H9 (cell line): ENCODE measurements around the gene TRIM40. TPM values are rescaled to one million over a fixed set of nuclear protein-coding genes. Genes with fewer than 3 reads are reported as not detected.

Experiments used
- DNase-seq: peaks from one replicate; pipeline ENCODE4 v3.0.0-alpha.2; 2017
- H2AFZ ChIP-seq: one replicate; pipeline ENCODE4 v1.6.1; 2013; ENCODE audit warnings: mild to moderate bottlenecking, low read length, control low read depth, moderate library complexity
- H2AK5ac ChIP-seq: 2 replicates; pipeline ENCODE4 v1.6.1; 2013; ENCODE audit warnings: low read length, control low read depth, mixed read lengths; ENCODE audit not compliant: insufficient read length
- H2BK120ac ChIP-seq: one replicate; pipeline ENCODE4 v1.6.1; 2013; ENCODE audit warnings: low read depth, mild to moderate bottlenecking, low read length, control low read depth, inconsistent platforms; ENCODE audit not compliant: poor library complexity, severe bottlenecking
- H2BK12ac ChIP-seq: 2 replicates; pipeline ENCODE4 v1.6.1; 2013; ENCODE audit warnings: low read length, control low read depth, mixed read lengths, low read depth; ENCODE audit not compliant: insufficient read length
- H2BK15ac ChIP-seq: 2 replicates; pipeline ENCODE4 v1.6.1; 2013; ENCODE audit warnings: low read depth, low read length, control low read depth
- H2BK20ac ChIP-seq: one replicate; pipeline ENCODE4 v1.6.1; 2013; ENCODE audit warnings: low read depth, mild to moderate bottlenecking, low read length, control low read depth, inconsistent platforms; ENCODE audit not compliant: poor library complexity, severe bottlenecking
- H2BK5ac ChIP-seq: 2 replicates; pipeline ENCODE4 v1.6.1; 2013; ENCODE audit warnings: low read length, control low read depth, mixed read lengths; ENCODE audit not compliant: insufficient read length
- H3K14ac ChIP-seq: 2 replicates; pipeline ENCODE4 v1.6.1; 2013; ENCODE audit warnings: low read length, control low read depth; ENCODE audit not compliant: insufficient read depth
- H3K18ac ChIP-seq: 2 replicates; pipeline ENCODE4 v1.6.1; 2013; ENCODE audit warnings: low read depth, mild to moderate bottlenecking, mixed read lengths, low read length, control low read depth; ENCODE audit not compliant: insufficient read length
- H3K23ac ChIP-seq: 2 replicates; pipeline ENCODE4 v1.6.1; 2013; ENCODE audit warnings: low read length, control low read depth, mixed read lengths, low read depth; ENCODE audit not compliant: insufficient read length
- H3K23me2 ChIP-seq: 2 replicates; pipeline ENCODE4 v1.6.1; 2013; ENCODE audit warnings: low read depth, mild to moderate bottlenecking, mixed read lengths, low read length, control low read depth; ENCODE audit not compliant: insufficient read length, poor library complexity, severe bottlenecking
- H3K27ac ChIP-seq: 2 replicates; pipeline ENCODE4 v1.5.1; 2013; ENCODE audit warnings: low read length, control low read depth, mixed read lengths, low read depth; ENCODE audit not compliant: insufficient read length
- H3K27me3 ChIP-seq: 2 replicates; pipeline ENCODE4 v1.6.1; 2013; ENCODE audit warnings: low read length, control low read depth, inconsistent platforms; ENCODE audit not compliant: insufficient read depth
- H3K4ac ChIP-seq: 2 replicates; pipeline ENCODE4 v1.6.1; 2013; ENCODE audit warnings: low read depth, mild to moderate bottlenecking, control low read depth, inconsistent platforms, low read length, moderate library complexity
- H3K4me1 ChIP-seq: 2 replicates; pipeline ENCODE4 v1.6.1; 2013; ENCODE audit warnings: low read length, control low read depth, inconsistent platforms; ENCODE audit not compliant: insufficient read depth
- H3K4me2 ChIP-seq: 2 replicates; pipeline ENCODE4 v1.6.1; 2013; ENCODE audit warnings: low read length, control low read depth, mixed read lengths; ENCODE audit not compliant: insufficient read length, insufficient read depth
- H3K56ac ChIP-seq: 2 replicates; pipeline ENCODE4 v1.6.1; 2013; ENCODE audit warnings: low read depth, mild to moderate bottlenecking, mixed read lengths, low read length, control low read depth; ENCODE audit not compliant: insufficient read length
- H3K79me1 ChIP-seq: 2 replicates; pipeline ENCODE4 v1.6.1; 2013; ENCODE audit warnings: low read depth, mild to moderate bottlenecking, moderate library complexity, low read length, control low read depth, inconsistent platforms; ENCODE audit not compliant: insufficient read depth, poor library complexity, severe bottlenecking
- H3K79me2 ChIP-seq: 2 replicates; pipeline ENCODE4 v1.6.1; 2013; ENCODE audit warnings: low read length, control low read depth, inconsistent platforms; ENCODE audit not compliant: insufficient read depth
- H3K9ac ChIP-seq: 2 replicates; pipeline ENCODE4 v1.6.1; 2013; ENCODE audit warnings: low read length, control low read depth, mixed read lengths; ENCODE audit not compliant: insufficient read length; ENCODE audit errors: extremely low read depth
- H3K9me3 ChIP-seq: one replicate; pipeline ENCODE4 v1.6.1; 2013; ENCODE audit warnings: low read depth, low read length, inconsistent platforms; ENCODE audit not compliant: control insufficient read depth
- H3T11ph ChIP-seq: one replicate; pipeline ENCODE4 v1.6.1; 2013; ENCODE audit warnings: mild to moderate bottlenecking, low read length, control low read depth, inconsistent platforms
- H4K20me1 ChIP-seq: one replicate; pipeline ENCODE4 v1.6.1; 2013; ENCODE audit not compliant: control insufficient read depth, insufficient read length, insufficient read depth
- H4K5ac ChIP-seq: 2 replicates; pipeline ENCODE4 v1.6.1; 2013; ENCODE audit warnings: low read depth, mild to moderate bottlenecking, mixed read lengths, low read length, control low read depth; ENCODE audit not compliant: insufficient read length
- H4K8ac ChIP-seq: replicated peaks from 2 replicates; pipeline ENCODE4 v1.6.1; 2013; ENCODE audit warnings: low read length, control low read depth, mixed read lengths, low read depth; ENCODE audit not compliant: insufficient read length
- H4K91ac ChIP-seq: 2 replicates; pipeline ENCODE4 v1.6.1; 2013; ENCODE audit warnings: low read depth, mild to moderate bottlenecking, moderate library complexity, mixed read lengths, low read length, control low read depth; ENCODE audit not compliant: insufficient read length
- H3K27ac Mint-ChIP-seq, 3 experiments: 2 replicates in 2 of 3; 3 replicates in 1 of 3; pipeline ENCODE4 v1.8.0; 2020 to 2021; ENCODE audit warnings: mixed read lengths in 3 of 3, mild to moderate bottlenecking in 1 of 3, moderate library complexity in 1 of 3
- H3K27me3 Mint-ChIP-seq: 2 replicates; pipeline ENCODE4 v1.8.0; 2021; ENCODE audit warnings: low read depth, mild to moderate bottlenecking, moderate library complexity, mixed read lengths
- H3K36me3 Mint-ChIP-seq, 3 experiments: 2 replicates in 2 of 3; 3 replicates in 1 of 3; pipeline ENCODE4 v1.8.0; 2020 to 2021; ENCODE audit warnings: low read depth in 3 of 3, mixed read lengths in 3 of 3; ENCODE audit not compliant: insufficient read depth in 1 of 3
- H3K4me1 Mint-ChIP-seq, 2 experiments: 2 replicates each; pipeline ENCODE4 v1.8.0; 2020; ENCODE audit warnings: mixed read lengths in 2 of 2
- H3K4me3 Mint-ChIP-seq, 2 experiments: 2 replicates in 1 of 2; 3 replicates in 1 of 2; pipeline ENCODE4 v1.8.0; 2020 to 2021; ENCODE audit warnings: mild to moderate bottlenecking in 2 of 2, mixed read lengths in 2 of 2, moderate library complexity in 1 of 2
- H3K9me3 Mint-ChIP-seq, 2 experiments: 2 replicates in 1 of 2; 3 replicates in 1 of 2; pipeline ENCODE4 v1.8.0; 2020; ENCODE audit warnings: mild to moderate bottlenecking in 2 of 2, mixed read lengths in 2 of 2, moderate library complexity in 1 of 2
- WGBS: extraction: QIAGEN DNeasy Blood & Tissue Kit; methylation state at CpG from one replicate; pipeline ENCODE4 v1.1.7; 2013; ENCODE audit warnings: missing lambda C conversion rate, low lambda C conversion rate, mixed read lengths; ENCODE audit not compliant: insufficient read length; ENCODE audit errors: extremely low coverage; 5-methylcytosine and 5-hydroxymethylcytosine counted together
- total RNA-seq: library from RNA; stranded (reverse); gene quantifications from 2 replicates; pipeline ENCODE4 v1.2.1, GENCODE V29; 2021
- TF ChIP-seq, protein P1 (sequence below): fragments of 200-600 bp; sonication (generic); conservative IDR thresholded peaks from 3 replicates; pipeline ENCODE4 v1.8.0; 2021; ENCODE audit warnings: antibody characterized with exemption, mild to moderate bottlenecking

The TRIM40 gene
- total RNA-seq, 1 experiment from 2014 or later, result not detected

DNA sequence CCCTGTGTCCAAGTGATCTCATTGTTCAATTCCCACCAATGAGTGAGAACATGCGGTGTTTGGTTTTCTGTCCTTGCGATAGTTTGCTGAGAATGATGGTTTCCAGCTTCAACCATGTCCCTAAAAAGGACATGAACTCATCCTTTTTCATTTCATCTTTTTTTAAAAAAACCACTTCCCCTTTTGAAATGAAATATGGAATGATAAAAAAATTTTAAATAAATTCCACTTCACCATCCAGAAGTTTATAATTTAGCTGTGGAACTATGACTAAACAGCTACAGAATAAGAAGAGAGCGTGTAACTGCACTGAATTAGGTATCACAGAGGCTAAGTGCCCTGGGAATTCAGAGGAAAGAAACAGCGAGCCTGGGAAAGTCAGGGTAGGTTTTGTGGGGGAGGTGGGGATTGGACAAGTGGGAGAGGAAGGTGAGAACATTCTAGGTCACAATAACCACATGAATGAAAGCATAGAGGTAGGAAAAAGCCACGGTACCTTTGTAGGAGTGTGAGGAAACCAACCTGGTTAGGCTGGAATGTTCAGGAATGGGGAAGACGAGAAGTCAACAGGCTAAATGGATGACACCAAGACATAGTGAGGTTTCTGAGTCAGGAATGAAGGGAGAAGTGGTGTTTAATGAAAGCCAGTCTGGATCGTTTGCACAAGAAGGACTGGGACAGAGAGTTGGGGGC lies 14.1 kb downstream of the TRIM40 start:
- H3K27me3 Mint-ChIP-seq, result peaks cover 51% of the 10 kb centered on the region

More for the DNA sequence above, 14.1 kb downstream of the TRIM40 start:
- Histone ChIP-seq H3K18ac (no peak overlapping the region), H3K4me1 (peaks cover 3% of the 10 kb centered on the region; the same call in 1 of the 2 replicates), H3K56ac (no peak overlapping the region), H2BK15ac (no peak overlapping the region), H2AK5ac (no peak overlapping the region), H4K5ac (no peak overlapping the region), H2BK5ac (no peak overlapping the region), H3K79me1 (no peaks in the 10 kb centered on the region), H2BK20ac (no peak overlapping the region), H3K23ac (no peak overlapping the region), H3K9me3 (no peaks in the 10 kb centered on the region), H2AFZ (no peak overlapping the region), H4K20me1 (no peaks in the 10 kb centered on the region), H3T11ph (no peak overlapping the region), H4K91ac (no peak overlapping the region), H3K27me3 (no peaks in the 10 kb centered on the region), H3K4ac (no peak overlapping the region), H3K23me2 (no peaks in the 10 kb centered on the region), H2BK12ac (no peak overlapping the region), H3K4me2 (no peak overlapping the region), H3K79me2 (no peaks in the 10 kb centered on the region), H2BK120ac (no peak overlapping the region), H4K8ac (no peak overlapping the region), H3K9ac (no peak overlapping the region), H3K27ac (no peak overlapping the region), H3K14ac (no peak overlapping the region)
- Mint-ChIP-seq H3K27ac (no peak overlapping the region), H3K4me1 (peaks cover 10 to 12% of the 10 kb centered on the region in 2 experiments), H3K36me3 (no peaks in the 10 kb centered on the region), H3K4me3 (no peak overlapping the region), H3K9me3 (no peaks in the 10 kb centered on the region)
- TF ChIP-seq, protein P1, sequence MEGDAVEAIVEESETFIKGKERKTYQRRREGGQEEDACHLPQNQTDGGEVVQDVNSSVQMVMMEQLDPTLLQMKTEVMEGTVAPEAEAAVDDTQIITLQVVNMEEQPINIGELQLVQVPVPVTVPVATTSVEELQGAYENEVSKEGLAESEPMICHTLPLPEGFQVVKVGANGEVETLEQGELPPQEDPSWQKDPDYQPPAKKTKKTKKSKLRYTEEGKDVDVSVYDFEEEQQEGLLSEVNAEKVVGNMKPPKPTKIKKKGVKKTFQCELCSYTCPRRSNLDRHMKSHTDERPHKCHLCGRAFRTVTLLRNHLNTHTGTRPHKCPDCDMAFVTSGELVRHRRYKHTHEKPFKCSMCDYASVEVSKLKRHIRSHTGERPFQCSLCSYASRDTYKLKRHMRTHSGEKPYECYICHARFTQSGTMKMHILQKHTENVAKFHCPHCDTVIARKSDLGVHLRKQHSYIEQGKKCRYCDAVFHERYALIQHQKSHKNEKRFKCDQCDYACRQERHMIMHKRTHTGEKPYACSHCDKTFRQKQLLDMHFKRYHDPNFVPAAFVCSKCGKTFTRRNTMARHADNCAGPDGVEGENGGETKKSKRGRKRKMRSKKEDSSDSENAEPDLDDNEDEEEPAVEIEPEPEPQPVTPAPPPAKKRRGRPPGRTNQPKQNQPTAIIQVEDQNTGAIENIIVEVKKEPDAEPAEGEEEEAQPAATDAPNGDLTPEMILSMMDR, result no peak
- no peak for DNase-seq
- no CpG with 5 or more reads among the region's 7 CpGs for WGBS
